Ureter (tissue), 1 donor: ENCODE data around the gene CD40LG. TPM values are rescaled to one million over a fixed set of nuclear protein-coding genes. Genes with fewer than 3 reads are reported as not detected.
A peak's percentile ranks its signal among the peaks of the same experiment; 100 is the strongest.

ENCODE experiments used
- DNase-seq: peaks from one replicate; pipeline ENCODE4 v3.0.0-alpha.2; 2020; ENCODE audit warnings: low spot score
- total RNA-seq: library from RNA; stranded (reverse); gene quantifications from one replicate; pipeline ENCODE4 v1.2.4, GENCODE V29; 2023
- donor health status: DM: yes; HTN: yes; CAD: no.

The CD40LG gene
- total RNA-seq: not detected

- DNase-seq: no peak
Measured at GRCh38 chrX:136647677-136648360, at the start of gene CD40LG. CD40LG (plus strand) TSS chrX:136648158; CDS start chrX:136648249, 91 bp downstream.

- DNase-seq: no peak
Measured at GRCh38 chrX:136598631-136599030, 49.3 kb upstream of the CD40LG start.

GRCh38 chrX:136600059-136600458 is 47.9 kb upstream of the CD40LG start:
- DNase-seq: no peak

- DNase-seq: no peak
Measured at GRCh38 chrX:136607236-136607635, 40.7 kb upstream of the CD40LG start.

GRCh38 chrX:136608295-136608933 is 39.5 kb upstream of the CD40LG start:
- peak; percentile 48 for DNase-seq

GRCh38 chrX:136616987-136617685 is 30.8 kb upstream of the CD40LG start:
- no peak for DNase-seq

GRCh38 chrX:136619899-136620505 is 28.0 kb upstream of the CD40LG start:
- DNase-seq: no peak

- no peak for DNase-seq
Measured at GRCh38 chrX:136620780-136621179, 27.2 kb upstream of the CD40LG start.

GRCh38 chrX:136622568-136622967 is 25.4 kb upstream of the CD40LG start:
- DNase-seq: no peak

GRCh38 chrX:136623396-136623795 is 24.6 kb upstream of the CD40LG start:
- DNase-seq: no peak

GRCh38 chrX:136625246-136625645 is 22.7 kb upstream of the CD40LG start:
- DNase-seq: no peak

GRCh38 chrX:136626237-136626636 is 21.7 kb upstream of the CD40LG start:
- no peak for DNase-seq

GRCh38 chrX:136626891-136627290 is 21.1 kb upstream of the CD40LG start:
- no peak for DNase-seq

- DNase-seq: no peak
Measured at GRCh38 chrX:136627409-136627808, 20.5 kb upstream of the CD40LG start.

- DNase-seq: no peak
Measured at GRCh38 chrX:136629084-136629750, 18.7 kb upstream of the CD40LG start.

- no peak for DNase-seq
Measured at GRCh38 chrX:136630881-136631280, 17.1 kb upstream of the CD40LG start.

GRCh38 chrX:136635235-136635634 is 12.7 kb upstream of the CD40LG start:
- DNase-seq: no peak

GRCh38 chrX:136636121-136636520 is 11.8 kb upstream of the CD40LG start:
- DNase-seq: no peak

GRCh38 chrX:136639506-136640176 is 8.3 kb upstream of the CD40LG start:
- no peak for DNase-seq

GRCh38 chrX:136643243-136643642 is 4.7 kb upstream of the CD40LG start:
- DNase-seq: no peak

GRCh38 chrX:136646602-136647239 is 1.2 kb upstream of the CD40LG start:
- no peak for DNase-seq
